ENCODE measurements around the gene HOXC4. TPM values are rescaled to one million over a fixed set of nuclear protein-coding genes. Genes with fewer than 3 reads are reported as not detected.

The HOXC4 gene
- polyA plus RNA-seq (2011; rRNA removed) (1.3 and 1.5 TPM in 2 replicates), polyA plus RNA-seq (2017; fragmentation: RNase III; extraction: RNeasy Plus Mini Kit Qiagen cat#74134 plus additional on column Dnase treatment) (2.8 to 4.0 TPM (median 3.5 TPM) in 3 replicates), polyA minus RNA-seq (2011; rRNA and poly(A)+ RNA removed) (0.19 TPM in 1 of 2 replicates, not detected in the other)
- polyA plus RNA-seq (2012; cell fraction: cytosol; rRNA removed) = 1.6 and 2.0 TPM in 2 replicates
- polyA plus RNA-seq (2012; cell fraction: nucleus; rRNA removed) = 1.5 and 1.7 TPM in 2 replicates

DNA sequence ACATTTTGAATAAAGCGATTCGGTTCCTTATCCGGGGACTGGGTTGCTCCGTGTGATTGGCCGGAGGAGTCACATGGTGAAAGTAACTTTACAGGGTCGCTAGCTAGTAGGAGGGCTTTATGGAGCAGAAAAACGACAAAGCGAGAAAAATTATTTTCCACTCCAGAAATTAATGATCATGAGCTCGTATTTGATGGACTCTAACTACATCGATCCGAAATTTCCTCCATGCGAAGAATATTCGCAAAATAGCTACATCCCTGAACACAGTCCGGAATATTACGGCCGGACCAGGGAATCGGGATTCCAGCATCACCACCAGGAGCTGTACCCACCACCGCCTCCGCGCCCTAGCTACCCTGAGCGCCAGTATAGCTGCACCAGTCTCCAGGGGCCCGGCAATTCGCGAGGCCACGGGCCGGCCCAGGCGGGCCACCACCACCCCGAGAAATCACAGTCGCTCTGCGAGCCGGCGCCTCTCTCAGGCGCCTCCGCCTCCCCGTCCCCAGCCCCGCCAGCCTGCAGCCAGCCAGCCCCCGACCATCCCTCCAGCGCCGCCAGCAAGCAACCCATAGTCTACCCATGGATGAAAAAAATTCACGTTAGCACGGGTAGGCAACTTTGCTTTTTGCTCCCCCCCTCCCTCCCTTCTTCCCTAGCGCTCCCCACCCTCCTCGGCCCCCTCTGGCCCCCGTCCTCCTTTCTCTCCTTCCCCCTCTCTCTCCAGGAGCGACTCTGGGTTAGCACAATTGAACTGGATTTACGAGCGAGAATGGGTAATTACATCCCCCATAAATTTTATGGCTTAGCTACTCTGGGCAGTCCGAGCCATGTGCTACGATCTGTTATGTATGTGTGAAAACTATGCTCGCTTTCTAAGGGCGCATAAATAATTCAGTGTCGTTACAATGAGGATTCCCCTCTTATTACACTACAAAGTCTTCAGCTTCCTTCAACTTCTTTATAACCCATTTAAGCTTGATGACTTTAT, at the start of gene HOXC4:
TSS of gene HOXC4 (plus strand) at position 85 of the 991 bp plus-strand sequence. CDS start at position 173, 88 bp downstream.
- DNase-seq (ENCODE audit: low read depth in 1 of 2, low spot score in 1 of 2) = peak; percentile 63 to 82
- peak; percentile 49 for FAIRE-seq
- peak; percentile 82 to 93 for ATAC-seq
- Histone ChIP-seq H3K4me1 (peaks cover 17% of the 10 kb centered on the region), H3K4me2 (peak within 1 kb of the TSS; percentile 87), H3K4me3 (peak within 1 kb of the TSS; percentile 67), H3K9me3 (no peaks in the 10 kb centered on the region), H3K27ac (peak within 1 kb of the TSS; percentile 90 to 94)
- ChIA-PET POLR2A (interaction anchor here (0.6 to 2.9 kb wide), 11 partner anchors 11 to 138 kb away, joined by 3 to 19 read pairs (median 3); partner anchors contain the start of genes HOXC5 and SMUG1), CTCF (interaction anchor here (0.7 to 5.4 kb wide), 15 partner anchors 10 to 315 kb away, joined by 3 to 41 read pairs (median 4); partner anchors contain the start of genes HOXC10, HOXC5 and HOXC8)
- 4% methylated on average over 43 of the region's 52 CpGs for WGBS (ENCODE audit: missing lambda C conversion rate)
- TF ChIP-seq PHF8 (IDR thresholded peaks at IDR 0.05; ENCODE audit: borderline replicate concordance, low read depth) (peak; percentile 42), RARB (CRISPR knock-in tag; IDR thresholded peaks at IDR 0.05) (no peak), RFX5 (IDR thresholded peaks at IDR 0.05) (no peak), MAZ (IDR thresholded peaks at IDR 0.05; ENCODE audit: borderline replicate concordance, low read depth, low read length) (no peak), BHLHE40 (IDR thresholded peaks at IDR 0.05; ENCODE audit: low read depth, low read length) (no peak), ZC3H11A (IDR thresholded peaks at IDR 0.05) (no peak), POLR2A (IDR thresholded peaks at IDR 0.05; ENCODE audit: low read length) (no peak; the same call in 1 of the 2 replicates), KDM5A (IDR thresholded peaks at IDR 0.05) (no peak), EHF (CRISPR knock-in tag; IDR thresholded peaks at IDR 0.05) (no peak), NFE2L2 (conservative IDR thresholded peaks at IDR 0.05; ENCODE audit: low read length) (no peak), CHD2 (IDR thresholded peaks at IDR 0.05; ENCODE audit: low read length, partially characterized antibody) (no peak), RCOR1 (IDR thresholded peaks at IDR 0.05; ENCODE audit: low read depth, low read length) (no peak), CHD4 (IDR thresholded peaks at IDR 0.05; ENCODE audit: borderline replicate concordance) (no peak)
- TF ChIP-seq, protein P1, sequence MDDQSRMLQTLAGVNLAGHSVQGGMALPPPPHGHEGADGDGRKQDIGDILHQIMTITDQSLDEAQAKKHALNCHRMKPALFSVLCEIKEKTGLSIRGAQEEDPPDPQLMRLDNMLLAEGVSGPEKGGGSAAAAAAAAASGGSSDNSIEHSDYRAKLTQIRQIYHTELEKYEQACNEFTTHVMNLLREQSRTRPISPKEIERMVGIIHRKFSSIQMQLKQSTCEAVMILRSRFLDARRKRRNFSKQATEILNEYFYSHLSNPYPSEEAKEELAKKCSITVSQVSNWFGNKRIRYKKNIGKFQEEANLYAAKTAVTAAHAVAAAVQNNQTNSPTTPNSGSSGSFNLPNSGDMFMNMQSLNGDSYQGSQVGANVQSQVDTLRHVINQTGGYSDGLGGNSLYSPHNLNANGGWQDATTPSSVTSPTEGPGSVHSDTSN (IDR thresholded peaks at IDR 0.05) = no peak
- TF ChIP-seq, protein P2, sequence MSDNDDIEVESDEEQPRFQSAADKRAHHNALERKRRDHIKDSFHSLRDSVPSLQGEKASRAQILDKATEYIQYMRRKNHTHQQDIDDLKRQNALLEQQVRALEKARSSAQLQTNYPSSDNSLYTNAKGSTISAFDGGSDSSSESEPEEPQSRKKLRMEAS (IDR thresholded peaks at IDR 0.05) = 0 out of 2 replicates have a peak, but pooled peaks have one; percentile 20
- TF ChIP-seq, protein P3, sequence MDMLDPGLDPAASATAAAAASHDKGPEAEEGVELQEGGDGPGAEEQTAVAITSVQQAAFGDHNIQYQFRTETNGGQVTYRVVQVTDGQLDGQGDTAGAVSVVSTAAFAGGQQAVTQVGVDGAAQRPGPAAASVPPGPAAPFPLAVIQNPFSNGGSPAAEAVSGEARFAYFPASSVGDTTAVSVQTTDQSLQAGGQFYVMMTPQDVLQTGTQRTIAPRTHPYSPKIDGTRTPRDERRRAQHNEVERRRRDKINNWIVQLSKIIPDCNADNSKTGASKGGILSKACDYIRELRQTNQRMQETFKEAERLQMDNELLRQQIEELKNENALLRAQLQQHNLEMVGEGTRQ (IDR thresholded peaks at IDR 0.05) = peak; percentile 77
- TF ChIP-seq, protein P4, sequence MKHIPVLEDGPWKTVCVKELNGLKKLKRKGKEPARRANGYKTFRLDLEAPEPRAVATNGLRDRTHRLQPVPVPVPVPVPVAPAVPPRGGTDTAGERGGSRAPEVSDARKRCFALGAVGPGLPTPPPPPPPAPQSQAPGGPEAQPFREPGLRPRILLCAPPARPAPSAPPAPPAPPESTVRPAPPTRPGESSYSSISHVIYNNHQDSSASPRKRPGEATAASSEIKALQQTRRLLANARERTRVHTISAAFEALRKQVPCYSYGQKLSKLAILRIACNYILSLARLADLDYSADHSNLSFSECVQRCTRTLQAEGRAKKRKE (CRISPR knock-in tag; IDR thresholded peaks at IDR 0.05; ENCODE audit: low read depth) = no peak
- TF ChIP-seq, protein P5, sequence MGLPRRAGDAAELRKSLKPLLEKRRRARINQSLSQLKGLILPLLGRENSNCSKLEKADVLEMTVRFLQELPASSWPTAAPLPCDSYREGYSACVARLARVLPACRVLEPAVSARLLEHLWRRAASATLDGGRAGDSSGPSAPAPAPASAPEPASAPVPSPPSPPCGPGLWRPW (IDR thresholded peaks at IDR 0.05) = no peak

DNA sequence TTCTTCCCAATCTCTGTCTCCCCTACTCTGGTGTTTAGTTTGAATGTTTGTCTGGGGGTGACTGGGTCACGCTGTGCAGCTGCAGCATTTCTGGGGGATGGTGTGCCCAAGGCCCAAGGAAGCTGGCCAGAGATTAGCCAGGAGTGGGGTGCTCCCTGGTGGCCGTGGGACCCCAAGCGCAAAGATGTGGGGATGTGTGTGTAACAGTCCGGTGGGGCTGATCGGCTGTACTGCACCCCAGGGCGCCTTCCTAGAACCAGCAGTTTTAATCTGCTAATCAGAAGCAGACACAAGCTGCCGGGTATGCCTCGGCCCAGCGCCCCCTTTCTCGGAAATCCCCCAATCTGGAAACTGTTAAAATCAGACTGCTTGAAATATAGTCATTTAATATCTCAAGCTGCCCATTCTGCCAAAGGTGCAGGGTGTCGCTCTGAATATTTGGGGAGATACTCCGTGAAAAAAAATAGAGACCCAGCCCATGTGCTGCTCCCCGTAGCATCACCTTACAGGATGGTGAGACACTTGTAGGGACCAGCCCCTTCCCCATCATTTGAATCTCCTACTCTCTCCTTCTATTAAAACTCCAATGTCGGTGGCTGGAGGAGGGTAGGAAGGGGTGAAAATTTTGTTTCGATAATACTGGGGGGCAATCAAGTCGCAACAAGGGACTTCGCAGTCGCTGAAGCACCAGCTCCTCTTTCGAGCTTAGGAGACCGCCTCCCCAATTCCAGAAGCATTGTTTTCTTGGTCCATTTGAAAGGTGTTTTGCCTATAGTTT, 49.4 kb upstream of the HOXC4 start:
- 75% methylated on average over 20 of the region's 20 CpGs for WGBS (ENCODE audit: missing lambda C conversion rate)
- no peak for FAIRE-seq
- DNase-seq (ENCODE audit: low read depth in 1 of 2, low spot score in 1 of 2) = no peak
- ChIA-PET CTCF (interaction anchor here (0.6 to 28.7 kb wide), 11 partner anchors 9 to 245 kb away, joined by 3 to 1074 read pairs (median 45); partner anchors contain the start of genes HOXC10, HOXC5, HOXC6 and SMUG1), POLR2A (no interaction called here)
- Histone ChIP-seq H3K27ac (no peak overlapping the region), H3K4me2 (no peak overlapping the region), H3K9me3 (no peaks in the 10 kb centered on the region), H3K4me1 (peaks cover 9% of the 10 kb centered on the region), H3K4me3 (no peak overlapping the region)
- ATAC-seq = no peak
- TF ChIP-seq RAD21 (conservative IDR thresholded peaks at IDR 0.05 in 1 of 2, IDR thresholded peaks at IDR 0.05 in 1 of 2) (peak; percentile 38 to 53; a peak in 4 of 5 replicates), HEYL (CRISPR knock-in tag; IDR thresholded peaks at IDR 0.05) (no peak), SMC3 (IDR thresholded peaks at IDR 0.05) (peak; percentile 35; the same call in 2 of the 3 replicates), RARB (CRISPR knock-in tag; IDR thresholded peaks at IDR 0.05) (no peak)
- TF ChIP-seq, protein P6, sequence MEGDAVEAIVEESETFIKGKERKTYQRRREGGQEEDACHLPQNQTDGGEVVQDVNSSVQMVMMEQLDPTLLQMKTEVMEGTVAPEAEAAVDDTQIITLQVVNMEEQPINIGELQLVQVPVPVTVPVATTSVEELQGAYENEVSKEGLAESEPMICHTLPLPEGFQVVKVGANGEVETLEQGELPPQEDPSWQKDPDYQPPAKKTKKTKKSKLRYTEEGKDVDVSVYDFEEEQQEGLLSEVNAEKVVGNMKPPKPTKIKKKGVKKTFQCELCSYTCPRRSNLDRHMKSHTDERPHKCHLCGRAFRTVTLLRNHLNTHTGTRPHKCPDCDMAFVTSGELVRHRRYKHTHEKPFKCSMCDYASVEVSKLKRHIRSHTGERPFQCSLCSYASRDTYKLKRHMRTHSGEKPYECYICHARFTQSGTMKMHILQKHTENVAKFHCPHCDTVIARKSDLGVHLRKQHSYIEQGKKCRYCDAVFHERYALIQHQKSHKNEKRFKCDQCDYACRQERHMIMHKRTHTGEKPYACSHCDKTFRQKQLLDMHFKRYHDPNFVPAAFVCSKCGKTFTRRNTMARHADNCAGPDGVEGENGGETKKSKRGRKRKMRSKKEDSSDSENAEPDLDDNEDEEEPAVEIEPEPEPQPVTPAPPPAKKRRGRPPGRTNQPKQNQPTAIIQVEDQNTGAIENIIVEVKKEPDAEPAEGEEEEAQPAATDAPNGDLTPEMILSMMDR (IDR thresholded peaks at IDR 0.05) = 0 out of 3 replicates have a peak, but pooled peaks have one; percentile 7

Measured in A549 (cell line).